ENCODE results near the gene SSH2. TPM values are rescaled to one million over a fixed set of nuclear protein-coding genes. Genes with fewer than 3 reads are reported as not detected.

Gene SSH2
- total RNA-seq, 1 experiment from 2014 or later, result 14.6 TPM

GRCh38 chr17:29821897-29822296, 108.1 kb downstream of the SSH2 start:
- Histone ChIP-seq H4K8ac (replicated peaks; ENCODE audit: insufficient read length, low read depth, low read length) (no peak overlapping the region), H2AFZ (ENCODE audit: low read length) (no peak overlapping the region), H3K4me1 (ENCODE audit: insufficient read depth, low read length) (no peaks in the 10 kb centered on the region), H3K56ac (ENCODE audit: insufficient read length, low read depth, low read length) (no peak overlapping the region), H3K9me3 (ENCODE audit: control insufficient read depth, low read depth, low read length) (no peaks in the 10 kb centered on the region), H3K14ac (ENCODE audit: insufficient read depth, low read length) (no peak overlapping the region), H3K4me2 (ENCODE audit: insufficient read depth, insufficient read length, low read length) (no peak overlapping the region), H4K5ac (ENCODE audit: insufficient read length, low read depth, low read length) (no peak overlapping the region), H3K23ac (ENCODE audit: insufficient read length, low read depth, low read length) (no peak overlapping the region), H2BK15ac (ENCODE audit: low read depth, low read length) (no peak overlapping the region), H3K4ac (ENCODE audit: low read depth, low read length) (no peak overlapping the region), H3K79me1 (ENCODE audit: insufficient read depth, low read depth, low read length, poor library complexity, severe bottlenecking) (no peaks in the 10 kb centered on the region), H4K91ac (ENCODE audit: insufficient read length, low read depth, low read length) (no peak overlapping the region), H3K23me2 (ENCODE audit: insufficient read length, low read depth, low read length, poor library complexity, severe bottlenecking) (no peaks in the 10 kb centered on the region), H2BK5ac (ENCODE audit: insufficient read length, low read length) (no peak overlapping the region), H2AK5ac (ENCODE audit: insufficient read length, low read length) (no peak overlapping the region), H3K9ac (ENCODE audit: extremely low read depth, insufficient read length, low read length) (no peak overlapping the region), H2BK12ac (ENCODE audit: insufficient read length, low read depth, low read length) (no peak overlapping the region), H3K27ac (ENCODE audit: insufficient read length, low read depth, low read length) (no peak overlapping the region), H2BK20ac (ENCODE audit: low read depth, low read length, poor library complexity, severe bottlenecking) (no peak overlapping the region), H3T11ph (ENCODE audit: low read length) (no peak overlapping the region), H3K27me3 (ENCODE audit: insufficient read depth, low read length) (no peaks in the 10 kb centered on the region), H4K20me1 (ENCODE audit: control insufficient read depth, insufficient read depth, insufficient read length) (no peaks in the 10 kb centered on the region), H2BK120ac (ENCODE audit: low read depth, low read length, poor library complexity, severe bottlenecking) (no peak overlapping the region), H3K79me2 (ENCODE audit: insufficient read depth, low read length) (no peaks in the 10 kb centered on the region), H3K18ac (ENCODE audit: insufficient read length, low read depth, low read length) (no peak overlapping the region)
- Mint-ChIP-seq H3K4me3 (no peak overlapping the region), H3K27ac (no peak overlapping the region; a peak in 1 of 7 replicates), H3K36me3 (ENCODE audit: insufficient read depth in 1 of 3, low read depth in 3 of 3) (no peaks in the 10 kb centered on the region), H3K9me3 (no peaks in the 10 kb centered on the region), H3K4me1 (peaks cover 0 to 4% of the 10 kb centered on the region in 2 experiments; a peak in 1 of 4 replicates), H3K27me3 (ENCODE audit: low read depth) (no peaks in the 10 kb centered on the region)
- no CpG with 5 or more reads among the region's 1 CpG for WGBS (ENCODE audit: extremely low coverage, insufficient read length, low lambda C conversion rate)
- no peak for DNase-seq
- TF ChIP-seq CTCF (conservative IDR thresholded peaks at IDR 0.05), result no peak

Measured in H9 (cell line).